ENCODE data around the gene P2RX7. TPM values are rescaled to one million over a fixed set of nuclear protein-coding genes. Genes with fewer than 3 reads are reported as not detected.
"Not testable (repeated sequence)": the region's sequence is repeated elsewhere in the genome, so short reads cannot be mapped to it uniquely, and the experiment has no call there.

The P2RX7 gene
- total RNA-seq, 2 experiments from 2014 or later = 3.6 to 4.7 TPM

DNA sequence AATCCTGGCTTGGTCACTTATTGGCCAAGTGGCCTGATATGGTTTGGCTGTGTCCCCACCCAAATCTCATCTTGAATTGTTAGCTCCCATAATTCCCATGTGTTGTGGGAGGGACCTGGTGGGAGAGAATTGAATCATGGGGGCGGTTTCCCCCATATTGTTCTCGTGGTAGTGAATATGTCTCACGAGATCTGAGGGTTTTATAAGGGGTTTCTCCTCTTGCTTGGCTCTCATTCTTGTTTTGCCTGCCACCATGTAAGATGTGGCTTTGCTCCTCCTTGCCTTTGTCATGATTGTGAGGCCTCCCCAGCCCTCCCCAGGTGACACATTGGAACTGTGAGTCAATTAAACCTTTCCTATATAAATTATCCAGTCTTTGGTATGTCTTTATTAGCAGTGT, 58.5 kb downstream of the P2RX7 start:
- Mint-ChIP-seq H3K27ac (no peak overlapping the region), H3K36me3 (ENCODE audit: low read depth) (no peaks in the 10 kb centered on the region), H3K9me3 (no peaks in the 10 kb centered on the region), H3K4me1 (ENCODE audit: low read depth) (peaks cover 3% of the 10 kb centered on the region), H3K4me3 (no peak overlapping the region), H3K27me3 (no peaks in the 10 kb centered on the region)
- ChIA-PET CTCF (interaction anchor here (1.0 kb wide), 1 partner anchor 814 kb away, joined by 3 read pairs; no protein-coding TSS in a partner anchor), POLR2A (no interaction called here)
- intact Hi-C loops (cut with micrococcal nuclease) = no loop called here
- TF ChIP-seq, protein P1, sequence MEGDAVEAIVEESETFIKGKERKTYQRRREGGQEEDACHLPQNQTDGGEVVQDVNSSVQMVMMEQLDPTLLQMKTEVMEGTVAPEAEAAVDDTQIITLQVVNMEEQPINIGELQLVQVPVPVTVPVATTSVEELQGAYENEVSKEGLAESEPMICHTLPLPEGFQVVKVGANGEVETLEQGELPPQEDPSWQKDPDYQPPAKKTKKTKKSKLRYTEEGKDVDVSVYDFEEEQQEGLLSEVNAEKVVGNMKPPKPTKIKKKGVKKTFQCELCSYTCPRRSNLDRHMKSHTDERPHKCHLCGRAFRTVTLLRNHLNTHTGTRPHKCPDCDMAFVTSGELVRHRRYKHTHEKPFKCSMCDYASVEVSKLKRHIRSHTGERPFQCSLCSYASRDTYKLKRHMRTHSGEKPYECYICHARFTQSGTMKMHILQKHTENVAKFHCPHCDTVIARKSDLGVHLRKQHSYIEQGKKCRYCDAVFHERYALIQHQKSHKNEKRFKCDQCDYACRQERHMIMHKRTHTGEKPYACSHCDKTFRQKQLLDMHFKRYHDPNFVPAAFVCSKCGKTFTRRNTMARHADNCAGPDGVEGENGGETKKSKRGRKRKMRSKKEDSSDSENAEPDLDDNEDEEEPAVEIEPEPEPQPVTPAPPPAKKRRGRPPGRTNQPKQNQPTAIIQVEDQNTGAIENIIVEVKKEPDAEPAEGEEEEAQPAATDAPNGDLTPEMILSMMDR (IDR thresholded peaks at IDR 0.05) = no peak
- ATAC-seq = no peak
- DNase-seq = no peak

DNA sequence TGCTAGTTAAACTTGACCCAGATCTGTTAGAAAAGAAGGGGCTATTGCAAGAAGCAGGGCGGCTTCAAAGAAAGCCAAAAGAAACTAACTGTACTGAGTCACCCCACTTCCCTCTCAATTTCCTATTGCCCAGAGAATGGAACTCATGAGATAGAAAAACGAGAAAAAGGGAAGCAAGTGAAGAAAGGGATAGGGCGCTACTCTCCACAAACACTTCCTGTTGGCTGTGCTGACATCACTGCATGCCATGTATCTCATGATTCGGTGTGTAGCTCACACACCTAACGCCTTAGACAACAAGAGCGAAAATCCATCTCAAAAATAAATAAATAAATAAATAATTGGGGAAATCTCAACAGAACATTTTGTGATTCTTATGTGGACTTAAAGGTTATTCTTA, 64.2 kb downstream of the P2RX7 start:
- Mint-ChIP-seq H3K27me3 (no peaks in the 10 kb centered on the region), H3K9me3 (no peaks in the 10 kb centered on the region), H3K36me3 (ENCODE audit: low read depth) (no peaks in the 10 kb centered on the region), H3K27ac (no peak overlapping the region), H3K4me3 (no peak overlapping the region), H3K4me1 (ENCODE audit: low read depth) (peaks cover 12% of the 10 kb centered on the region)
- intact Hi-C loops (cut with micrococcal nuclease) = no loop called here
- DNase-seq (no peak), ATAC-seq (no peak)
- CTCF ChIA-PET = interaction anchor here (0.7 kb wide), 1 partner anchor 32 kb away, joined by 3 read pairs; no protein-coding TSS in a partner anchor
- TF ChIP-seq, protein P1 (IDR thresholded peaks at IDR 0.05) = no peak
- POLR2A ChIA-PET = no interaction called here

DNA sequence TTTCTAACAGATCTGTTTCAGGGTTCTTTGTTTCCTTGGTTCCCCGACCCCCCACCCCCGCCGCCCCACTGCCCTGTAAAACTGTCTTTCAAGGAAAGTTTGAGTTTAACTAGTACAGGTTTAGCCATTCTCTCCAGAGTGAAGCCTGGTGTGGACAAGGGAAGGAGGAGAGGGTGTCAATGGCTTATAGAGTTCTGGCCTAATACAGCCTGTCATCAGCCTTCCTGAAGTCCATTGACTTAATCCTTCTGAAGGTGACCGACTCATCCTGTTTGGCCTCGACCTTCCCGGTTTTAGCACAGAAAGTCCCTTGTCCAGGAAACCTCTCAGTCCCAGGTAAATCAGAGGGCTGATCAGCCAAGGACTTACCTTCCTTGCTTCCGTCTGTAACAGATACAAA, 66.3 kb downstream of the P2RX7 start:
- POLR2A ChIA-PET = no interaction called here
- H3K27ac Mint-ChIP-seq = no peak overlapping the region

DNA sequence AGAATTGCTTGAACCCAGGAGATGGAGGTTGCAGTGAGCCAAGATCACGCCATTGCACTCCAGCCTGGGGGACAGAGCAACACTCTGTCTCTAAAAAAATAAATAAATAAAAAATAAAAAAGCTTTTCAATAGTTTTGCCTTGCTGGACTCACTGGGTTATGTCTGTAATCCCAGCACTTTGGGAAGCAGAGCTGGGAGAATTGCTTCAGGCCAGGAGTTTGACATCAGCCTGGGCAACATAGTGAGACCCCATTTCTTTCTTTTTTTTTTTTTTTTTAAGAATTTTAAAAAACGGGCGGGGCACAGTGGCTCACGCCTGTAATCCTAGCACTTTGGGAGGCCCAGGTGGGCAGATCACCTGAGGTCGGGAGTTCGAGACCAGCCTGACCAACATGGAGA, 68.5 kb downstream of the P2RX7 start:
- H3K9me3 Mint-ChIP-seq; intact Hi-C loops (cut with micrococcal nuclease); CTCF ChIA-PET; H3K4me3 Mint-ChIP-seq; H3K36me3 Mint-ChIP-seq (ENCODE audit: low read depth); DNase-seq; ATAC-seq; H3K27me3 Mint-ChIP-seq; H3K27ac Mint-ChIP-seq: not testable (repeated sequence)
- peaks cover 23% of the 10 kb centered on the region for H3K4me1 Mint-ChIP-seq (ENCODE audit: low read depth)
- POLR2A ChIA-PET = interaction anchor here (0.8 kb wide), 1 partner anchor 48 kb away, joined by 3 read pairs; no protein-coding TSS in a partner anchor

More for the DNA sequence above, 66.3 kb downstream of the P2RX7 start:
- DNase-seq (no peak), ATAC-seq (no peak)
- Mint-ChIP-seq H3K36me3 (ENCODE audit: low read depth) (no peaks in the 10 kb centered on the region), H3K4me3 (no peak overlapping the region), H3K4me1 (ENCODE audit: low read depth) (peaks cover 12% of the 10 kb centered on the region), H3K27me3 (no peaks in the 10 kb centered on the region), H3K9me3 (no peaks in the 10 kb centered on the region)
- intact Hi-C loops (cut with micrococcal nuclease) = no loop called here
- CTCF ChIA-PET = no interaction called here
- TF ChIP-seq, protein P1 (IDR thresholded peaks at IDR 0.05) = no peak

DNA sequence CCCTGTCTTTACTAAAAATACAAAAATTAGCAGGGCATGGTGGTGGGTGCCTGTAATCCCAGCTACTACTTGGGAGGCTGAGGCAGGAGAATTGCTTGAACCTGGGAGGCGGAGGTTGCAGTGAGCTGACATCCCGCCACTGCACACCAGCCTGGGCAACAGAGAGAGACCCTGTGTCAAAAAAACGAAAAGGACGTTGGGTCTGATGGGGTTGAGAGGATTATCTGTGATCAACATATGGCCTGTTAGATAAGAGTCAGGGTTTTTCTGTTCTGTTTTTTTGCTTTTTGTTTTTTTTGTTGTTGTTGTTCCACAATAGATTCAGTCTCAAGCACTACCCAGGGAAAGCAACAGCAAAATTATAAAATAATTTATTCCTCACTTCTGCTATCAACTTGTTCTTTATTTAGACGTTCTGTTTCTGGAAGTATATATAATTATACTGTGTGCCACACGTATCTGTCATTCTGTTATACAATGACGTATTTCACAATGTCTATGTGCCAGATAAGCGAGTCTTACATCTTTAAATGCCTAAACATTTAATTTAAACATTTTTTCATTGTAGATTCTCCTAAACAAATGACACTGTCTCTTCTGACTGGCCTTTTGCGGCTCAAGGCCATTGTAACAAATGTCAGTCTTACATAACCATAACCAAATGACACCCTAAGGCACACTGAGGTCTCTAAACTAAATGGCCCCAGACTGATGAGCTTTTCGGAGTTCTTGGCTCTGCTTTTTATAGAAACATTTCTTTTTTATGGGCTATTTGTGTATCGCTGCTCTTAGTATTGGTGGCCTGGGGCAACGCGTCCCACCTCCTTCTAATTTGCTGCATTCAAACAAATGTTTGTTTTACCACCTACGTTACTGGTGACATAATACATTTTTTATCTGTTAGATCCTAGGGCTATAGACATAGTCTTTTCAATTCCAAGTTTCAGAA, 70.0 kb downstream of the P2RX7 start:
- no peak overlapping the region for H3K4me3 Mint-ChIP-seq
- no peaks in the 10 kb centered on the region for H3K36me3 Mint-ChIP-seq (ENCODE audit: low read depth)
- POLR2A ChIA-PET = interaction anchor here (0.5 kb wide), 1 partner anchor 587 kb away, joined by 3 read pairs; no protein-coding TSS in a partner anchor
- ATAC-seq (no peak), DNase-seq (no peak)
- intact Hi-C loops (cut with micrococcal nuclease) = no loop called here
- no peaks in the 10 kb centered on the region for H3K9me3 Mint-ChIP-seq
- peaks cover 17% of the 10 kb centered on the region for H3K4me1 Mint-ChIP-seq (ENCODE audit: low read depth)
- H3K27ac Mint-ChIP-seq = no peak overlapping the region
- CTCF ChIA-PET = interaction anchor here (0.5 kb wide), 1 partner anchor 60 kb away, joined by 3 read pairs; no protein-coding TSS in a partner anchor
- H3K27me3 Mint-ChIP-seq = no peaks in the 10 kb centered on the region
- TF ChIP-seq, protein P1 (IDR thresholded peaks at IDR 0.05) = no peak
